NCI-H2227 (cell line): ENCODE data around the gene MUC12.
"Not testable (repeated sequence)": the region's sequence is repeated elsewhere in the genome, so short reads cannot be mapped to it uniquely, and the experiment has no call there.

Source experiments
- DNase-seq: peaks from one replicate; lab custom pipeline; 2025; ENCODE audit not compliant: unreplicated experiment; lab: John Stamatoyannopoulos, UW

The MUC12 gene

GRCh38 chr7:101058355-101058754 lies 89.0 kb downstream of the MUC12 start:
- no peak for DNase-seq

- no peak for DNase-seq
These were observed 90.2 kb downstream of the MUC12 start for GRCh38 chr7:101059620-101059942.

- DNase-seq, result no peak
These were observed 91.6 kb downstream of the MUC12 start for GRCh38 chr7:101060992-101061391.

- not testable (repeated sequence) for DNase-seq
These were observed 94.8 kb downstream of the MUC12 start for GRCh38 chr7:101064176-101064550.

GRCh38 chr7:101065162-101065561 lies 95.8 kb downstream of the MUC12 start:
- not testable (repeated sequence) for DNase-seq

- DNase-seq, result peak; percentile 45
These were observed 96.9 kb downstream of the MUC12 start for GRCh38 chr7:101066141-101066832.

GRCh38 chr7:101066833-101067177 lies 97.4 kb downstream of the MUC12 start:
- peak; percentile 45 for DNase-seq

- DNase-seq, result no peak
These were observed 99.0 kb downstream of the MUC12 start for GRCh38 chr7:101068401-101068800.
